ENCODE measurements around the gene ACTRT3. TPM values are rescaled to one million over a fixed set of nuclear protein-coding genes. Genes with fewer than 3 reads are reported as not detected.
A peak's percentile ranks its signal among the peaks of the same experiment; 100 is the strongest.

Gene ACTRT3
- total and polyA plus RNA-seq, 2 of the 13 experiments (the other 11 are each of a cell fraction or from before 2014, with no cell fraction given), result 0.42 to 0.97 TPM

DNA sequence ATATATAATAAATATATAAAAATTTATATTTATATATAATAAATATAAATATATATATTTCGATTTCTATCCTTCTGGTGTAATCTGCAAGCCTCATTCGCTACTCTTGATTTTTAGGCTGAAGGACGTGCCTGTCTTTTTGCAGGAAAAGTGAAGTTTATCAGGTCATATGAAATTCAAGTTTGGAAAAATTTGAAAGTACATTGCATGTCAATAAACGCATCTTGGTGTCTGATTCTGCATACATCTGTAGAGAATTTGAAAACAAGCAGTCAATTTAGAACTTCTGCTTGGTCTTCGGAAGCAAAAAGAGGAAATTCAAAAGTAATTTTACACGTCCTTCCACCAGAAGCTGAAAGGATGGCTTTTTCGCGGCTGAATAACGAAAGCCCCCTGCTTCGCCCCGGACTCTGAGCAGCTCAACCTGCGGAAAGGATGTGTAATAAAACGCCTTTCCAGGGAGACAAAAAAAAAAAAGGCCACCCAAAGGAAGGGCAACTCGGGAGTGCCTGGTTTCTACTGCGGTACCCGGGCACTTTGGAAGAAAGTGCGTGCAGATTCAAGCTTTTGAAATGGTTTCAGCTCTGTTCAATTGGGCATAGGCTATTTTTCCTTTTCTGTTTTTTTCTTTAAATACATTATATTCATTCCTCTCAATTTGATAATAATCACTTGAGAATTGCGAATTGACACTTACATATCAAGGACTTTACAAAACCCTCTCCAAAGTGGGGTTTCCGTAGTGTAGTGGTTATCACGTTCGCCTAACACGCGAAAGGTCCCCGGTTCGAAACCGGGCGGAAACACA, 2.3 kb upstream of the ACTRT3 start (continued):
- TF ChIP-seq USF2 (IDR thresholded peaks at IDR 0.05; ENCODE audit: low read depth, low read length) (no peak), USF2 (CRISPR knock-in tag; IDR thresholded peaks at IDR 0.05; ENCODE audit: borderline replicate concordance) (no peak), ZC3H4 (CRISPR knock-in tag; IDR thresholded peaks at IDR 0.05; ENCODE audit: borderline replicate concordance) (no peak), LCORL (IDR thresholded peaks at IDR 0.05) (no peak), LCORL (CRISPR knock-in tag; IDR thresholded peaks at IDR 0.05) (no peak), KDM6A (CRISPR knock-in tag; IDR thresholded peaks at IDR 0.05; ENCODE audit: low read depth) (no peak), CENPT (CRISPR knock-in tag; IDR thresholded peaks at IDR 0.05; ENCODE audit: low read depth) (no peak), ELF3 (CRISPR knock-in tag; IDR thresholded peaks at IDR 0.05) (peak; percentile 47), NRL (CRISPR knock-in tag; IDR thresholded peaks at IDR 0.05; ENCODE audit: borderline replicate concordance) (no peak), MBD4 (IDR thresholded peaks at IDR 0.05; ENCODE audit: borderline replicate concordance, low read length) (peak; percentile 87; the same call in 1 of the 2 replicates), ZNF207 (IDR thresholded peaks at IDR 0.05; ENCODE audit: borderline replicate concordance) (no peak), PREB (CRISPR knock-in tag; IDR thresholded peaks at IDR 0.05) (no peak), ZMYM3 (CRISPR knock-in tag; IDR thresholded peaks at IDR 0.05) (no peak), HOMEZ (CRISPR knock-in tag; IDR thresholded peaks at IDR 0.05; ENCODE audit: low read depth) (peak; percentile 24; the same call in 1 of the 2 replicates)
- TF ChIP-seq, protein P1, sequence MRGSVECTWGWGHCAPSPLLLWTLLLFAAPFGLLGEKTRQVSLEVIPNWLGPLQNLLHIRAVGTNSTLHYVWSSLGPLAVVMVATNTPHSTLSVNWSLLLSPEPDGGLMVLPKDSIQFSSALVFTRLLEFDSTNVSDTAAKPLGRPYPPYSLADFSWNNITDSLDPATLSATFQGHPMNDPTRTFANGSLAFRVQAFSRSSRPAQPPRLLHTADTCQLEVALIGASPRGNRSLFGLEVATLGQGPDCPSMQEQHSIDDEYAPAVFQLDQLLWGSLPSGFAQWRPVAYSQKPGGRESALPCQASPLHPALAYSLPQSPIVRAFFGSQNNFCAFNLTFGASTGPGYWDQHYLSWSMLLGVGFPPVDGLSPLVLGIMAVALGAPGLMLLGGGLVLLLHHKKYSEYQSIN (CRISPR knock-in tag; IDR thresholded peaks at IDR 0.05; ENCODE audit: borderline replicate concordance), result no peak
- TF ChIP-seq, protein P2, sequence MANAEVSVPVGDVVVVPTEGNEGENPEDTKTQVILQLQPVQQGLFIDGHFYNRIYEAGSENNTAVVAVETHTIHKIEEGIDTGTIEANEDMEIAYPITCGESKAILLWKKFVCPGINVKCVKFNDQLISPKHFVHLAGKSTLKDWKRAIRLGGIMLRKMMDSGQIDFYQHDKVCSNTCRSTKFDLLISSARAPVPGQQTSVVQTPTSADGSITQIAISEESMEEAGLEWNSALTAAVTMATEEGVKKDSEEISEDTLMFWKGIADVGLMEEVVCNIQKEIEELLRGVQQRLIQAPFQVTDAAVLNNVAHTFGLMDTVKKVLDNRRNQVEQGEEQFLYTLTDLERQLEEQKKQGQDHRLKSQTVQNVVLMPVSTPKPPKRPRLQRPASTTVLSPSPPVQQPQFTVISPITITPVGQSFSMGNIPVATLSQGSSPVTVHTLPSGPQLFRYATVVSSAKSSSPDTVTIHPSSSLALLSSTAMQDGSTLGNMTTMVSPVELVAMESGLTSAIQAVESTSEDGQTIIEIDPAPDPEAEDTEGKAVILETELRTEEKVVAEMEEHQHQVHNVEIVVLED (CRISPR knock-in tag; IDR thresholded peaks at IDR 0.05; ENCODE audit: borderline replicate concordance), result no peak
